Midbrain (tissue), 1 donor: Measurements from ENCODE around the gene CCAR1.
"Not testable (repeated sequence)": the region's sequence is repeated elsewhere in the genome, so short reads cannot be mapped to it uniquely, and the experiment has no call there.

ENCODE experiments used
- DNase-seq: peaks from one replicate; lab custom pipeline; 2025; lab: John Stamatoyannopoulos, UW

Gene CCAR1

GRCh38 chr10:68759967-68760366, 38.9 kb downstream of the CCAR1 start:
- DNase-seq: no peak

DNA sequence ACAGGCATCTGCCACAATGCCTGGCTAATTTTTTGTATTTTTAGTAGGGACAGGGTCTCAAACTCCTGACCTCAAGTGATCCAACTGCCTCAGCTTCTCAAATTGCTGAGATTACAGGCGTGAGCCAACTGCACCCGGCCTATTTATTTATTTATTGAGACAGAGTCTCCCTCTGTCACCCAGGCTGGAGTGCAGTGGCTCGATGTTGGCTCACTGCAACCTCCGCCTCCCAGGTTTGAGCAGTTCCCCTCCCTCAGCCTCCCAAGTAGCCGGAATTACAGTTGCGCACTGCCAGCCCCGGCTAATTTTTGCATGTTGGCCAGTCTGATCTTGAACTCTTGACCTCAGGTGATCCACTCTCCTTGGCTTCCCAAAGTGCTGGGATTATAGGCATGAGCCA, 46.4 kb downstream of the CCAR1 start:
- DNase-seq: not testable (repeated sequence)

- DNase-seq: no peak
These were observed 60.9 kb downstream of the CCAR1 start for GRCh38 chr10:68781613-68782574.

DNA sequence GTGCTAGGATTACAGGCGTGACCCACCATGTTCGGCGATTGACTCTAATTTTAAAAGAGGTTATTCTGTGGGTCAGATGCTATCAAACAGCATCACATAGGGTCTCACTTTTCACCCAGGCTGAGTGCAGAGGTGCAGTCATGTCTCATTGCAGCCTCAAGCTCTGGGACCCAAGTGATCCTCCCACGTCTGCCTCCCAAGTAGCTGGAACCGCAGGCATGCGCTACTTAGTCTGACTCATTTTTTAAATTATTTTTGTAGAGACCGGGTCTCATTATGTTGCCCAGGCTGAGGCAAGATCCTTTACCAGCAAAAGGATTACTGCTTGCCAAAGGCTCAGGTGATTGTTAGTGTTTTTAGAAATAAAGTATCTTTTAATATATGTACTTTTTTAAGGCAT, 63.4 kb downstream of the CCAR1 start:
- DNase-seq: no peak

DNA sequence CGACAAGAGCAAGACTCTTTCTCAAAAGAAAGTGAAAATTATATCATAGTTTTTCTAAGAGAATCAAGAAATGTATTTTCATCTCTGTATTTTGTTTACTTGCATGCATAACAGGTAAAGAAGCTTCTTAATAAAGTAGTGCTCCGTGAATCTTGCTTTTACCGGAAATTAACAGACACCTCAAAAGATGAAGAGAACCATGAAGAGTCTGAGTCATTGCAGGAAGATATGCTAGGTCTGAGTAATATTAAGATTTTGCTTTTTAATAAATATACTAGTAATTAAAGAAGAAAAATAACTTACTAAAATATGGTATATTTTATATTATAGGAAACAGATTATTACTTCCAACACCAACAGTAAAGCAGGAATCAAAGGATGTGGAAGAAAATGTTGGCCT, 66.8 kb downstream of the CCAR1 start:
- DNase-seq: no peak

DNA sequence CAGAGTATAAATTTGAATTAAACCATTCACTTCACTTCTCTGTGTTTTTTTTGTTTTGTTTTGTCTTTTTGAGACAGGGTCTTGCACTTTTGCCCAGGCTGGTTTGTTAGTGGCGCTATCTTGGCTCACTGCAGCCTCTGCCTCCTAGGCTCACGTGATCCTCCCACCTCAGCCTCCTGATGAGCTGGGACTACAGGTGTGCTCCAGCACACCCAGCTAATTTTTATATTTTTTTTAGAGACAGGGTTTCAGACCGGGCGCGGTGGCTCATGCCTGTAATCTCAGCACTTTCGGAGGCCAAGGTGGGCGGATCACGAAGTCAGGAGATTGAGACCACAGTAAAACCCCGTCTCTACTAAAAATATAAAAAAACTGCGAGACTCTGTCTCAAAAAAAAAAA, 69.4 kb downstream of the CCAR1 start:
- no peak for DNase-seq

DNA sequence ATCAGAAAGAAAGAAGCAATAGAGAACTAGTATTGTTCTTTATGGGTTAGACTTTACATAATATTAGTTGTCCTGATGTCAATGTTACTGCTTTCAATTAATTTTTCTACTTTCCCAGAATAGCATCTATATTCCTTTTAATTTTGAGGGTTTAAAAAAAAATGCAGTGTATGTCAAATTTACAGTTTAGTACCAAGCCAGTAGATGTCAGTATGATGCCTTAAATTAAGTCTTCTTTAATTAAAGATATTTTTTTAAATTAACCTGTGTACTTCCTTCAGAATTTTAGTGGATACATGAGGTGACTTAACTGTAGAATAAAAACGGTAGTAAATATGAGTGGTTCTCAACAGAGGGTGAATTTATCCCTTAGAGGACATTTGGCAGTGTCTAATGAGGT, 71.1 kb downstream of the CCAR1 start:
- no peak for DNase-seq

GRCh38 chr10:68795886-68796532, 75.0 kb downstream of the CCAR1 start:
- DNase-seq: no peak

DNA sequence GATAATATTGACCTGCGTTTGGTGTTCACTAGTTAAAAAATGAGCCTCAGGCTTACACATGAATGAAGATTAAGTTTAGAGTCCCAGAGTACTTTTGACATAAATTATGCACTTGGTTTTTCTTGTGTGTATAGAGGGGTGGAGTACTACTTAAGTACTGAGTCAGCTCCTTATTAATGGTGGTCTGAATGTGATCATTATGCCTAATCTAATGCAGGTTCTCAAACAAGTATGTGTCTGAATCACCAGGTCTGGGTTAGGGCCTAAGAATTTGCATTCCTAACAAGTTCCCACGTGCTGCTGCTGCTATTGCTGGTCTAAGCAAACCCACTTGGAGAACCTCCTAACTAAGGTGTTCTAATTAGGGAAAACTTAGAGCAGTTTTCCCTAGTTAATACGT, 75.6 kb downstream of the CCAR1 start:
- no peak for DNase-seq

DNA sequence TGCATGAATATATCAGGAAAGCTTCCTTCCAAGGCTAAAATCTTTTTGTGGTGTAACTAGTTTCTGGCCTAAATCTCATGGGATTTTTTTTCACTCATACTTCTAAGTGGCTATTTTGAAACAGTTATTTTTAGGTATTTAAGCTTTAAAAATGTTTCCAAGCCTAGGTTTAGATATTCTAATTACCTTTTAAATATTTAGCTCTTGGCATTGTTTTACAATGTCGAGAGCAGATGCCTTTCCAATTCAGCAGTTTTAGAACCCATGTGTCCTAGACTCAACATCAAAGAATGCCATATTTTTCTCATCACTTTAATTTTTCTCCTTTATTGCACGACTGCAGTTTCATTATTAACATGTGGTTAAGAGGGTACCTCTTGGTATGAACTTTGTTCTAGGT, 79.2 kb downstream of the CCAR1 start:
- DNase-seq: no peak

GRCh38 chr10:68804692-68805091, 83.7 kb downstream of the CCAR1 start:
- DNase-seq: no peak

DNA sequence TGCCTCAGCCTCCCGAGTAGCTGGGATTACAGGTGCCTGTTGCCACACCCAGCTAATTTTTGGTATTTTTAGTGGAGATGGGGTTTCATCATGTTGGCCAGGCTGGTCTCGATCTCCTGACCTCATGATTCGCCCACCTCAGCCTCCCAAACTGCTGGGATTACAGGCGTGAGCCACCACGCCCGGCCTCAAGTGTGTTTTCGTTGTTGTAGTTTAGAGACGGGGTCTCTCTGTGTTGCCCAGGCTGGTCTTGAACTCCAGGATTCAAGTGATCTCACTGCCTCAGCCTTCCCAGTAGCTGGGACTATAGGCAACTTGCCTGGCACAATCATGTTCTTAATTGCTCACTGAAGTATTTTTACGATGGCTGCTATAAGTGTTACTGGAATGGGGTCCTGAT, 89.8 kb downstream of the CCAR1 start:
- not testable (repeated sequence) for DNase-seq

DNA sequence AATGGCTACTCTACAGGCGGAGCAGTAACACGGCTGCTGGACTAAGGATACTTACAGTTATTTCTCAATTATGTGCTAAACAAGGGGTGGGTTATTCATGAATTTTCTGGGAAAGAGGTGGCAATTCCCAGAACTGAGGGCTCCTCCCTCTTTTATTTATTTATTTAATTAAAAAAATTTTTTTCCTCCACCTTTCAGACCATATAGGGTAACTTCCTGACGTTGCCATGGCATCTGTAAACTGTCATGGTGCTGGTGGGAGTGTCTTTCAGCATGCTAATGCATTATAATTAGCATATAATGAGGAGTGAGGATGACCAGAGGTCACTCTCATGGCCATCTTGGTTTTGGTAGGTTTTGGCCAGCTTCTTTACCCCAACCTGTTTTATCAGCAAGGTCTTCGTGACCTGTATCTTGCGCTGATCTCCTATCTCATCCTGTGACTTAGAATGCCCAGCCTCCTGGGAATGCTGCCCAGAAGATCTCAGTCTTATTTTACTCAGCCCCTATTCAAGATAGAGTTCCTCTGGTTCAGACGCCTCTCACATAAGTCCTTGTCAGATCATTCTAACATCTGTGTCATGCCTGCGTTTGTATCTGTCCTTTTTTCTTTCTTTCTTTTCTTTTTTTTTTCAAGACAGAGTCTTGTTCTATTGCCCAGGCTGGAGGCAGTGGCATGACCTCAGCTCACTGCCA, 90.4 kb downstream of the CCAR1 start:
- no peak for DNase-seq

- DNase-seq: no peak
These were observed 91.4 kb downstream of the CCAR1 start for GRCh38 chr10:68812420-68812819.

DNA sequence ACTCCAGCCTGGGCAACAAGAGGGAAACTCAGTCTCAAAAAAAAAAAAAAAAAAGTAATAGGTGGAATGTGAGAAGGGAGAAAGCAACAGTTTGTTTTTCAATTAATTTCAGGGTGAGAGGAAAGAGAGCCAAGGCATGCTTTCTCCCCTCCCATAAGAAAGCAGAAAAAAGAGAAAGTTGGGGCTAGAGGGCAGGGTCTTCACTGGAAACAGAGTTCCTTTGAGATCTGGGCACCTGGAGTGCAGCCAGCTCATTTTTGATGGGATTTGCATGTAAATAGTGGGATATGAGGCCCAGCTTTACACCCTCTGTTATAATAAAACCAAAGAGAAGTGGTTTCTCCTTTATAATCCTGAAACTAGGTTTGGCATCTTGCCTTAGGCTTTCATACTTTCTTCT, 92.5 kb downstream of the CCAR1 start:
- peak; percentile 66 for DNase-seq

- no peak for DNase-seq
These were observed 95.9 kb downstream of the CCAR1 start for GRCh38 chr10:68816796-68817412.

GRCh38 chr10:68820359-68820758, 99.3 kb downstream of the CCAR1 start:
- DNase-seq: not testable (repeated sequence)

DNA sequence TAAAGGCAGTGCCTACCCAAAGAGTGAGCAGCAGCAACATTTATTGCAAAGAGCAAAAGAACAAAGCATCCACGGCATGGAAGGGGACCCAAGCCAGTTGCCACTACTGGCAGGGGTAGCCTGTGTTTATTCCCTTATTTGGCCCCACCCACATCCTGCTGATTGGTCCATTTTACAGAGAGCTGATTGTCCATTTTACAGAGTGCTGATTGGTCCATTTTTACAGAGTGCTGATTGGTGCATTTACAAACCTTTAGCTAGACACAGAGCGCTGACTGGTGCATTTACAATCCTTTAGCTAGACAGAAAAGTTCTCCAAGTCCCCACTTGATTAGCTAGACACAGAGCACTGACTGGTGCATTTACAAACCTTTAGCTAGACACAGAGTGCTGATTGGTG, 101.6 kb downstream of the CCAR1 start:
- not testable (repeated sequence) for DNase-seq

DNA sequence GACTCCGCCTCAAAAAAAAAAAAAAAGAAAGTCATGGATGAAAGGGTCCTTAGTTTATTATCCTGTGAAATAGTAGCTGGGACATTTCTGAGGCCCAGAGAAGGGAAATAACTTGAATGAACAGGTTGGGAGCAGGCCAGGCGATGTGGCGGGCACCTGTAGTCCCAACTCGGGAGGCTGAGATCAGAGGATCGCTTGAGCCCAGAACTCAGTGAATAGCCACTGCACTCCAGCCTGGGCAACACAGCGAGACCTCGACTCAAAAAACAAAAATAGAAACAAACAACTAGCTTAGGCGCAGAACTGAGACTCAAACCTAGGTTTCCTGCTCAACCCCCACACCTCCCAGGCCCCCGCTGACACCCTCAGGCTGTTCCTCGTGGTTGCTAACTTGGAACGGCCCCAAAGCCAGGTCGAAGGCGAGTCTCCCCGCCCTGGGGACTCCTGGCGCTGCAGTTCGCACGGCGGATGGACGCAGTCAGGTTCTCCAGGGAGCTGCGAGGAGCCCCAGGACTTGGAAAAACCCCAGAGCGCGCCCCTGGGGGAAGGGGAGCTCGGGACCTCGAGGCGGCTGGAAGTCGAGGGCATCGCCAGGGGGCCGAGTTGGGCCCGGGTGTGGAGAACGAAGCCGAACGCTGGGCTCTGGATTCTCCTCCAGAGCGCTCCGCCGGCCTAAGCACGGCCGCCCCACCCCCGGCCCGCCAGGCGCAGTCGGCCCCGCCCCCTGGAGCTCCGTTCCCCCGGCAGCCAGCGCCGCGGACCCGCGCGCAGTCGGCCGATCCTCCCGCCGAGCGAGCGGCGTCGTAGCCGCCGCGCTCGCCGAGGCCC, 105.9 kb downstream of the CCAR1 start, which contains the start of gene STOX1:
Gene STOX1, plus strand, starts transcription at position 768 of the 828 bp plus-strand sequence. CDS start 93 bp downstream, outside the sequence.
- DNase-seq: peak; percentile 36

GRCh38 chr10:68827592-68827959, 106.5 kb downstream of the CCAR1 start:
- DNase-seq: not testable (repeated sequence)

DNA sequence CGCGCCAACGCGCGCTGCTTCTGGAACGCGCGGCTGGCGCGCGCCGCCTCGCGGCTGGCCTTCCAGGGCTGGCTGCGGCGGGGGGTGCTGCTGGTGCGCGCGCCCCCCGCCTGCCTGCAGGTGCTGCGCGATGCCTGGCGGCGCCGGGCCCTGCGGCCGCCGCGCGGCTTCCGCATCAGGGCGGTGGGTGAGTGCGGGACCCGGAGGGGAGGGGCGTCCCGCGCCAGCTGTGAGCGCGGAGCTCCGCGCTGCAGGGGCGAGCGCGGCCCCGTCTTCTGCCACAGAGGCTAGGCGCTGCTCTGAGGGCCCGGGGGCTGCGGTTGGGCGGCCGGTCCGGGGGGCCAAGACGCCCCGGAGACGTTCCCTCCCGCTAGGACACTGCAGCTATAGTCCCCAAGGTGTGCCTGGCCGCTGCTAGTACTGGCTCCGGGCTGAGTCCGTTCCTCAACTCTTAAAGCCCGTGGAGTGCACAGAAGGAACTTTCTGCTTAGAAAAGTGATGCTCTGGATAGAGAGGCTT, 107.1 kb downstream of the CCAR1 start:
- not testable (repeated sequence) for DNase-seq
